H9 (cell line): ENCODE results near the gene MAGI1. TPM values are rescaled to one million over a fixed set of nuclear protein-coding genes. Genes with fewer than 3 reads are reported as not detected.

Experiments used
- DNase-seq: peaks from one replicate; pipeline ENCODE4 v3.0.0-alpha.2; 2017
- H2AFZ ChIP-seq: one replicate; pipeline ENCODE4 v1.6.1; 2013; ENCODE audit warnings: mild to moderate bottlenecking, low read length, control low read depth, moderate library complexity
- H2AK5ac ChIP-seq: 2 replicates; pipeline ENCODE4 v1.6.1; 2013; ENCODE audit warnings: low read length, control low read depth, mixed read lengths; ENCODE audit not compliant: insufficient read length
- H2BK120ac ChIP-seq: one replicate; pipeline ENCODE4 v1.6.1; 2013; ENCODE audit warnings: low read depth, mild to moderate bottlenecking, low read length, control low read depth, inconsistent platforms; ENCODE audit not compliant: poor library complexity, severe bottlenecking
- H2BK12ac ChIP-seq: 2 replicates; pipeline ENCODE4 v1.6.1; 2013; ENCODE audit warnings: low read length, control low read depth, mixed read lengths, low read depth; ENCODE audit not compliant: insufficient read length
- H2BK15ac ChIP-seq: 2 replicates; pipeline ENCODE4 v1.6.1; 2013; ENCODE audit warnings: low read depth, low read length, control low read depth
- H2BK20ac ChIP-seq: one replicate; pipeline ENCODE4 v1.6.1; 2013; ENCODE audit warnings: low read depth, mild to moderate bottlenecking, low read length, control low read depth, inconsistent platforms; ENCODE audit not compliant: poor library complexity, severe bottlenecking
- H2BK5ac ChIP-seq: 2 replicates; pipeline ENCODE4 v1.6.1; 2013; ENCODE audit warnings: low read length, control low read depth, mixed read lengths; ENCODE audit not compliant: insufficient read length
- H3K14ac ChIP-seq: 2 replicates; pipeline ENCODE4 v1.6.1; 2013; ENCODE audit warnings: low read length, control low read depth; ENCODE audit not compliant: insufficient read depth
- H3K18ac ChIP-seq: 2 replicates; pipeline ENCODE4 v1.6.1; 2013; ENCODE audit warnings: low read depth, mild to moderate bottlenecking, mixed read lengths, low read length, control low read depth; ENCODE audit not compliant: insufficient read length
- H3K23ac ChIP-seq: 2 replicates; pipeline ENCODE4 v1.6.1; 2013; ENCODE audit warnings: low read length, control low read depth, mixed read lengths, low read depth; ENCODE audit not compliant: insufficient read length
- H3K23me2 ChIP-seq: 2 replicates; pipeline ENCODE4 v1.6.1; 2013; ENCODE audit warnings: low read depth, mild to moderate bottlenecking, mixed read lengths, low read length, control low read depth; ENCODE audit not compliant: insufficient read length, poor library complexity, severe bottlenecking
- H3K27ac ChIP-seq: 2 replicates; pipeline ENCODE4 v1.5.1; 2013; ENCODE audit warnings: low read length, control low read depth, mixed read lengths, low read depth; ENCODE audit not compliant: insufficient read length
- H3K27me3 ChIP-seq: 2 replicates; pipeline ENCODE4 v1.6.1; 2013; ENCODE audit warnings: low read length, control low read depth, inconsistent platforms; ENCODE audit not compliant: insufficient read depth
- H3K4ac ChIP-seq: 2 replicates; pipeline ENCODE4 v1.6.1; 2013; ENCODE audit warnings: low read depth, mild to moderate bottlenecking, control low read depth, inconsistent platforms, low read length, moderate library complexity
- H3K4me1 ChIP-seq: 2 replicates; pipeline ENCODE4 v1.6.1; 2013; ENCODE audit warnings: low read length, control low read depth, inconsistent platforms; ENCODE audit not compliant: insufficient read depth
- H3K4me2 ChIP-seq: 2 replicates; pipeline ENCODE4 v1.6.1; 2013; ENCODE audit warnings: low read length, control low read depth, mixed read lengths; ENCODE audit not compliant: insufficient read length, insufficient read depth
- H3K56ac ChIP-seq: 2 replicates; pipeline ENCODE4 v1.6.1; 2013; ENCODE audit warnings: low read depth, mild to moderate bottlenecking, mixed read lengths, low read length, control low read depth; ENCODE audit not compliant: insufficient read length
- H3K79me1 ChIP-seq: 2 replicates; pipeline ENCODE4 v1.6.1; 2013; ENCODE audit warnings: low read depth, mild to moderate bottlenecking, moderate library complexity, low read length, control low read depth, inconsistent platforms; ENCODE audit not compliant: insufficient read depth, poor library complexity, severe bottlenecking
- H3K79me2 ChIP-seq: 2 replicates; pipeline ENCODE4 v1.6.1; 2013; ENCODE audit warnings: low read length, control low read depth, inconsistent platforms; ENCODE audit not compliant: insufficient read depth
- H3K9ac ChIP-seq: 2 replicates; pipeline ENCODE4 v1.6.1; 2013; ENCODE audit warnings: low read length, control low read depth, mixed read lengths; ENCODE audit not compliant: insufficient read length; ENCODE audit errors: extremely low read depth
- H3K9me3 ChIP-seq: one replicate; pipeline ENCODE4 v1.6.1; 2013; ENCODE audit warnings: low read depth, low read length, inconsistent platforms; ENCODE audit not compliant: control insufficient read depth
- H3T11ph ChIP-seq: one replicate; pipeline ENCODE4 v1.6.1; 2013; ENCODE audit warnings: mild to moderate bottlenecking, low read length, control low read depth, inconsistent platforms
- H4K20me1 ChIP-seq: one replicate; pipeline ENCODE4 v1.6.1; 2013; ENCODE audit not compliant: control insufficient read depth, insufficient read length, insufficient read depth
- H4K5ac ChIP-seq: 2 replicates; pipeline ENCODE4 v1.6.1; 2013; ENCODE audit warnings: low read depth, mild to moderate bottlenecking, mixed read lengths, low read length, control low read depth; ENCODE audit not compliant: insufficient read length
- H4K8ac ChIP-seq: replicated peaks from 2 replicates; pipeline ENCODE4 v1.6.1; 2013; ENCODE audit warnings: low read length, control low read depth, mixed read lengths, low read depth; ENCODE audit not compliant: insufficient read length
- H4K91ac ChIP-seq: 2 replicates; pipeline ENCODE4 v1.6.1; 2013; ENCODE audit warnings: low read depth, mild to moderate bottlenecking, moderate library complexity, mixed read lengths, low read length, control low read depth; ENCODE audit not compliant: insufficient read length
- H3K27ac Mint-ChIP-seq, 3 experiments: 2 replicates in 2 of 3; 3 replicates in 1 of 3; pipeline ENCODE4 v1.8.0; 2020 to 2021; ENCODE audit warnings: mixed read lengths in 3 of 3, mild to moderate bottlenecking in 1 of 3, moderate library complexity in 1 of 3
- H3K27me3 Mint-ChIP-seq: 2 replicates; pipeline ENCODE4 v1.8.0; 2021; ENCODE audit warnings: low read depth, mild to moderate bottlenecking, moderate library complexity, mixed read lengths
- H3K36me3 Mint-ChIP-seq, 3 experiments: 2 replicates in 2 of 3; 3 replicates in 1 of 3; pipeline ENCODE4 v1.8.0; 2020 to 2021; ENCODE audit warnings: low read depth in 3 of 3, mixed read lengths in 3 of 3; ENCODE audit not compliant: insufficient read depth in 1 of 3
- H3K4me1 Mint-ChIP-seq, 2 experiments: 2 replicates each; pipeline ENCODE4 v1.8.0; 2020; ENCODE audit warnings: mixed read lengths in 2 of 2
- H3K4me3 Mint-ChIP-seq, 2 experiments: 2 replicates in 1 of 2; 3 replicates in 1 of 2; pipeline ENCODE4 v1.8.0; 2020 to 2021; ENCODE audit warnings: mild to moderate bottlenecking in 2 of 2, mixed read lengths in 2 of 2, moderate library complexity in 1 of 2
- H3K9me3 Mint-ChIP-seq, 2 experiments: 2 replicates in 1 of 2; 3 replicates in 1 of 2; pipeline ENCODE4 v1.8.0; 2020; ENCODE audit warnings: mild to moderate bottlenecking in 2 of 2, mixed read lengths in 2 of 2, moderate library complexity in 1 of 2
- WGBS: extraction: QIAGEN DNeasy Blood & Tissue Kit; methylation state at CpG from one replicate; pipeline ENCODE4 v1.1.7; 2013; ENCODE audit warnings: missing lambda C conversion rate, low lambda C conversion rate, mixed read lengths; ENCODE audit not compliant: insufficient read length; ENCODE audit errors: extremely low coverage; 5-methylcytosine and 5-hydroxymethylcytosine counted together
- total RNA-seq: library from RNA; stranded (reverse); gene quantifications from 2 replicates; pipeline ENCODE4 v1.2.1, GENCODE V29; 2021
- TF ChIP-seq, protein P1 (sequence below): fragments of 200-600 bp; sonication (generic); conservative IDR thresholded peaks from 3 replicates; pipeline ENCODE4 v1.8.0; 2021; ENCODE audit warnings: antibody characterized with exemption, mild to moderate bottlenecking

The MAGI1 gene
- total RNA-seq, 1 experiment from 2014 or later: 65.7 TPM

DNA sequence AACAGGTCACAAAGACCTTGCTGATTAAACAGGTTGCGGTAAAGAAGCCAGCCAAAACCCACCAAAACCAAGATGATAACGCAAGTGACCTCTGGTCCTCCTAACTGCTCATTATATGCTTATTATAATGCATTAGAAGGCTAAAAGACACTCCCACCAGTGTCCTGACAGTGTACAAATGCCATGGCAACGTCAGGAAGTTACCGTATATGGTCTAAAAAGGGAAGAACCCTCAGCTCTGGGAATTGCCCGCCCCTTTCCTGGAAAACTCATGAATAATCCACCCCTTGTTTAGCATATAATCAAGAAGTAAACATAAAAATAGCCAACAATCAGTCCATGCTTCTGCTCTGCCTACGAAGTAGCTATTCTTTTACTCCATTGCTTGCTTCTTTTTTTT is 108.1 kb downstream of the MAGI1 start:
- no peaks in the 10 kb centered on the region for H3K27me3 Mint-ChIP-seq
- peaks cover 5% of the 10 kb centered on the region; the same call in 1 of the 2 replicates for H3K4me1 ChIP-seq

More for the DNA sequence above, 108.1 kb downstream of the MAGI1 start:
- Histone ChIP-seq H2BK12ac (no peak overlapping the region), H2AFZ (no peak overlapping the region), H3K23me2 (no peaks in the 10 kb centered on the region), H3K14ac (no peak overlapping the region), H3K9me3 (no peaks in the 10 kb centered on the region), H2BK5ac (no peak overlapping the region), H4K5ac (no peak overlapping the region), H2AK5ac (no peak overlapping the region), H3K56ac (no peak overlapping the region), H4K91ac (no peak overlapping the region), H4K20me1 (no peaks in the 10 kb centered on the region), H3K79me1 (no peaks in the 10 kb centered on the region), H3K79me2 (peaks cover 2% of the 10 kb centered on the region), H2BK120ac (no peak overlapping the region), H3K18ac (no peak overlapping the region), H3K23ac (no peak overlapping the region), H3T11ph (no peak overlapping the region), H3K9ac (no peak overlapping the region), H3K27ac (no peak overlapping the region), H4K8ac (no peak overlapping the region), H3K4ac (no peak overlapping the region), H2BK20ac (no peak overlapping the region), H3K27me3 (no peaks in the 10 kb centered on the region), H3K4me2 (no peak overlapping the region), H2BK15ac (no peak overlapping the region)
- Mint-ChIP-seq H3K27ac (no peak overlapping the region; a peak in 1 of 7 replicates), H3K9me3 (peaks cover 6 to 9% of the 10 kb centered on the region in 2 experiments), H3K4me1 (peaks cover 31 to 51% of the 10 kb centered on the region in 2 experiments), H3K36me3 (peaks cover 6 to 9% (median 9%) of the 10 kb centered on the region in 3 experiments; a peak in 6 of 7 replicates), H3K4me3 (no peak overlapping the region)
- DNase-seq: no peak
- TF ChIP-seq, protein P1, sequence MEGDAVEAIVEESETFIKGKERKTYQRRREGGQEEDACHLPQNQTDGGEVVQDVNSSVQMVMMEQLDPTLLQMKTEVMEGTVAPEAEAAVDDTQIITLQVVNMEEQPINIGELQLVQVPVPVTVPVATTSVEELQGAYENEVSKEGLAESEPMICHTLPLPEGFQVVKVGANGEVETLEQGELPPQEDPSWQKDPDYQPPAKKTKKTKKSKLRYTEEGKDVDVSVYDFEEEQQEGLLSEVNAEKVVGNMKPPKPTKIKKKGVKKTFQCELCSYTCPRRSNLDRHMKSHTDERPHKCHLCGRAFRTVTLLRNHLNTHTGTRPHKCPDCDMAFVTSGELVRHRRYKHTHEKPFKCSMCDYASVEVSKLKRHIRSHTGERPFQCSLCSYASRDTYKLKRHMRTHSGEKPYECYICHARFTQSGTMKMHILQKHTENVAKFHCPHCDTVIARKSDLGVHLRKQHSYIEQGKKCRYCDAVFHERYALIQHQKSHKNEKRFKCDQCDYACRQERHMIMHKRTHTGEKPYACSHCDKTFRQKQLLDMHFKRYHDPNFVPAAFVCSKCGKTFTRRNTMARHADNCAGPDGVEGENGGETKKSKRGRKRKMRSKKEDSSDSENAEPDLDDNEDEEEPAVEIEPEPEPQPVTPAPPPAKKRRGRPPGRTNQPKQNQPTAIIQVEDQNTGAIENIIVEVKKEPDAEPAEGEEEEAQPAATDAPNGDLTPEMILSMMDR: no peak
- no CpG with 5 or more reads among the region's 6 CpGs for WGBS
